Liver (tissue), 9 donors: ENCODE data around the gene CHRNA3. TPM values are rescaled to one million over a fixed set of nuclear protein-coding genes. Genes with fewer than 3 reads are reported as not detected.

ENCODE experiments used
- DNase-seq: peaks from one replicate; pipeline ENCODE4 v3.0.0-alpha.2; 2017; ENCODE audit warnings: low spot score
- H3K27ac ChIP-seq, 2 donors: one replicate each; pipeline ENCODE4 v1.7.0; 2013; ENCODE audit warnings: inconsistent platforms in 2 of 2, low read length in 2 of 2, control low read depth in 1 of 2, low read depth in 1 of 2, mild to moderate bottlenecking in 1 of 2
- H3K27me3 ChIP-seq, 4 donors: one replicate each; pipeline versions ENCODE4 v1.6.1 to v1.7.0; 2013; ENCODE audit warnings: low read length in 3 of 4, inconsistent platforms in 1 of 4, mild to moderate bottlenecking in 1 of 4, moderate library complexity in 1 of 4; ENCODE audit not compliant: control insufficient read depth in 4 of 4, insufficient read depth in 4 of 4
- H3K36me3 ChIP-seq, 4 donors: one replicate each; pipeline versions ENCODE4 v1.6.1 to v1.7.0; 2013; ENCODE audit warnings: low read length in 3 of 4, mild to moderate bottlenecking in 3 of 4, low read depth in 1 of 4, moderate library complexity in 1 of 4; ENCODE audit not compliant: control insufficient read depth in 4 of 4, insufficient read depth in 3 of 4
- H3K4me1 ChIP-seq, 4 donors: one replicate each; pipeline versions ENCODE4 v1.6.1 to v1.7.0; 2013; ENCODE audit warnings: low read length in 3 of 4, mild to moderate bottlenecking in 3 of 4, moderate library complexity in 1 of 4; ENCODE audit not compliant: control insufficient read depth in 4 of 4, insufficient read depth in 4 of 4
- H3K4me3 ChIP-seq, 3 donors: one replicate each; pipeline versions ENCODE4 v1.6.1 to v1.7.0; 2013; ENCODE audit warnings: low read length in 3 of 3, control low read depth in 1 of 3, low read depth in 1 of 3, mild to moderate bottlenecking in 1 of 3
- H3K9ac ChIP-seq, 2 donors: one replicate each; pipeline ENCODE4 v1.7.0; 2013; ENCODE audit warnings: low read length in 2 of 2, mild to moderate bottlenecking in 2 of 2, moderate library complexity in 2 of 2, control low read depth in 1 of 2, low read depth in 1 of 2
- H3K9me3 ChIP-seq, 4 donors: one replicate each; pipeline versions ENCODE4 v1.6.1 to v1.7.0; 2013; ENCODE audit warnings: low read length in 3 of 4; ENCODE audit not compliant: control insufficient read depth in 4 of 4
- EGR1 ChIP-seq, 2 donors: IDR thresholded peaks; 2 replicates each; pipeline ENCODE4 v1.6.1; 2016 to 2018; ENCODE audit warnings: antibody characterized with exemption in 2 of 2, low read depth in 2 of 2
- FOXA1 ChIP-seq: IDR thresholded peaks from 2 replicates; pipeline ENCODE4 v1.6.1; 2016; ENCODE audit warnings: antibody characterized with exemption
- FOXA2 ChIP-seq: IDR thresholded peaks from 2 replicates; pipeline ENCODE4 v1.6.1; 2016; ENCODE audit warnings: antibody characterized with exemption
- GABPA ChIP-seq, 2 donors: IDR thresholded peaks in 1 of 2; conservative IDR thresholded peaks in 1 of 2; 2 replicates each; pipeline ENCODE4 v1.6.1; 2016; ENCODE audit warnings: antibody characterized with exemption in 2 of 2, mild to moderate bottlenecking in 1 of 2, moderate library complexity in 1 of 2
- HNF4A ChIP-seq, 2 donors: conservative IDR thresholded peaks; 2 replicates each; pipeline ENCODE4 v1.6.1; 2016; ENCODE audit warnings: antibody characterized with exemption in 2 of 2, mild to moderate bottlenecking in 2 of 2
- HNF4G ChIP-seq: IDR thresholded peaks from 2 replicates; pipeline ENCODE4 v1.6.1; 2016; ENCODE audit warnings: antibody characterized with exemption
- RAD21 ChIP-seq, 2 donors: IDR thresholded peaks; 2 replicates each; pipeline ENCODE4 v1.6.1; 2016; ENCODE audit warnings: antibody characterized with exemption in 2 of 2, mild to moderate bottlenecking in 2 of 2
- TAF1 ChIP-seq: conservative IDR thresholded peaks from 2 replicates; pipeline ENCODE4 v1.6.1; 2016; ENCODE audit warnings: antibody characterized with exemption, mild to moderate bottlenecking
- YY1 ChIP-seq: IDR thresholded peaks from 2 replicates; pipeline ENCODE4 v1.6.1; 2016; ENCODE audit warnings: antibody characterized with exemption, mild to moderate bottlenecking
- WGBS: extraction: QIAGEN DNeasy Blood & Tissue Kit; methylation state at CpG from one replicate; pipeline ENCODE4 v1.1.7; 2013; 5-methylcytosine and 5-hydroxymethylcytosine counted together
- polyA plus RNA-seq, 2 donors: library from polyadenylated mRNA; stranded (reverse) in 1 of 2; unstranded in 1 of 2; fragments of 200-250 nt in 1 of 2; fragments of >200 nt in 1 of 2; fragmentation: Nextera tagmentation in 1 of 2; extraction: Ambion mirVana in 1 of 2; gene quantifications; one replicate each; pipeline versions ENCODE4 v1.2.1 to v1.2.3, GENCODE V29; 2013 to 2015
- total RNA-seq, 2 donors: library from RNA; depleted of rRNA; stranded (reverse); fragments of >200 nt; gene quantifications; one replicate each; pipeline ENCODE4 v1.2.3, GENCODE V29; 2014
- TF ChIP-seq, protein P1 (sequence below): IDR thresholded peaks from 2 replicates; pipeline ENCODE4 v1.6.1; 2016; ENCODE audit warnings: antibody characterized with exemption
- TF ChIP-seq, protein P2 (sequence below): IDR thresholded peaks from 2 replicates; pipeline ENCODE4 v1.6.1; 2016; ENCODE audit warnings: antibody characterized with exemption
- TF ChIP-seq, protein P3 (sequence below): fragments of 150-350 bp; IDR thresholded peaks from 2 replicates; pipeline ENCODE4 v1.5.1; 2017; ENCODE audit warnings: improper control_type of control experiment, low read depth, low read length; ENCODE audit not compliant: missing input control
- TF ChIP-seq, protein P4 (sequence below): IDR thresholded peaks from 2 replicates; pipeline ENCODE4 v1.6.1; 2016; ENCODE audit warnings: antibody characterized with exemption
- donor health status: healthy.
- donor health status: healthy.
- donor health status: healthy.
- donor health status: healthy.
- donor health status: healthy.

CHRNA3 gene
- total and polyA plus RNA-seq, 4 donors: not detected

DNA sequence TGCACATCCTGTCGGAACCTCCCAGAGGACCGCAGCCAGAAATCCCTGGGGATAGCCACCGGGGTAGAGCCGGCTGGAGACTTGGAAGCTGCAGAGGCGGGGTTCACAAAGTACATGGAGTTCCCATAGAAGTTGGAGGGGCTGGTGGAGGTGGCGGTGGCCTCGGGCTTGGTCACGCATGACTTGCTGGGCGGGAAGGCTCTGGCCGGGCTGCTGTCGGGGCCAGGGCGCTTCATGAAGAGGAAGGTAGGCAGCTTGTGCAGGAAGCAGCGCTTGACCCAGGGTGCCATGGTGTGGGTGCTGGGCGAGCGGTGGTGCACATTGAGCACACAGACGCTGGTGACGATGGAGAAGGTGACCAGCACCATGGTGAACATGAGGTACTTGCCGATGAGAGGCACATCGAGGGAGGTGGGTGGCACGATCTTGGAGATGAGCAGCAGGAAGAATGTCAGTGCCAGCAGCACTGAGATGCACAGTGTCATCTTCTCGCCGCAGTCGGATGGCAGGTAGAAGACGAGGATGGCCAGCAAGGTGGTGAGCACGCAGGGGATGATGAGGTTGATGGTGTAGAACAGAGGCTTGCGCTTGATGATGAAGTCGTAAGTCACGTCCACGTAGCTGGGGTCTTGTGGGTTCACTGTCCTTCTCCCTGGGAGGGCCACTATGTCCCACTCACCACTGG lies 8.4 kb upstream of the CHRNA3 start (continued):
- TF ChIP-seq, protein P1, sequence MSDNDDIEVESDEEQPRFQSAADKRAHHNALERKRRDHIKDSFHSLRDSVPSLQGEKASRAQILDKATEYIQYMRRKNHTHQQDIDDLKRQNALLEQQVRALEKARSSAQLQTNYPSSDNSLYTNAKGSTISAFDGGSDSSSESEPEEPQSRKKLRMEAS: no peak
- no peak for TF ChIP-seq FOXA2
- TF ChIP-seq GABPA (IDR thresholded peaks at IDR 0.05 in 1 of 2, conservative IDR thresholded peaks at IDR 0.05 in 1 of 2): no peak
- no peak for TF ChIP-seq RAD21 (IDR thresholded peaks at IDR 0.05)
- no peak for TF ChIP-seq HNF4A (conservative IDR thresholded peaks at IDR 0.05)

DNA sequence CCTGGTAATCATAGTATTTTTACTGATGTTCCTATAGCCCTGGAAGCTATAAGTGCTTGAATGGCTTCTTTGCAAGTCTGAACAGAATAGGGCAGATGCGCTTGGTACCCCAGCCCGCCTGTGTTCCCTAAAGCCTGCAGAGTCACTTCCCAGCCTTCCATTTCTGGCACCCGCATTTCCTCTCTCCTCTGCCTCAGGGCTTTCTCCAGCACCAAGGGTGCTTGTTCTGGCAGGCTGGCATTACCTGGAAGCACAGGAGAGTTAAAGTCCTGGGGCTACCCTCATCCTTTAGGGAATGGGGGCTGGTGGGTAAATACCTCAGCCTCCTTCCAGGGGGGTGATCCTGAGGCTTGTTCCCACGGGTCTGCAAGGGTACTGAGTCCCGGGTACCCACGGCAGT lies 7.4 kb upstream of the CHRNA3 start:
- H3K27me3 ChIP-seq: peaks cover 0 to 6% (median 0%) of the 10 kb centered on the region in 4 donors
- WGBS: 76% methylated on average over 6 of the region's 6 CpGs
- no peak overlapping the region for H3K9ac ChIP-seq
- TF ChIP-seq EGR1 (IDR thresholded peaks at IDR 0.05; ENCODE audit: low read depth in 2 of 2): no peak
- TF ChIP-seq, protein P2, sequence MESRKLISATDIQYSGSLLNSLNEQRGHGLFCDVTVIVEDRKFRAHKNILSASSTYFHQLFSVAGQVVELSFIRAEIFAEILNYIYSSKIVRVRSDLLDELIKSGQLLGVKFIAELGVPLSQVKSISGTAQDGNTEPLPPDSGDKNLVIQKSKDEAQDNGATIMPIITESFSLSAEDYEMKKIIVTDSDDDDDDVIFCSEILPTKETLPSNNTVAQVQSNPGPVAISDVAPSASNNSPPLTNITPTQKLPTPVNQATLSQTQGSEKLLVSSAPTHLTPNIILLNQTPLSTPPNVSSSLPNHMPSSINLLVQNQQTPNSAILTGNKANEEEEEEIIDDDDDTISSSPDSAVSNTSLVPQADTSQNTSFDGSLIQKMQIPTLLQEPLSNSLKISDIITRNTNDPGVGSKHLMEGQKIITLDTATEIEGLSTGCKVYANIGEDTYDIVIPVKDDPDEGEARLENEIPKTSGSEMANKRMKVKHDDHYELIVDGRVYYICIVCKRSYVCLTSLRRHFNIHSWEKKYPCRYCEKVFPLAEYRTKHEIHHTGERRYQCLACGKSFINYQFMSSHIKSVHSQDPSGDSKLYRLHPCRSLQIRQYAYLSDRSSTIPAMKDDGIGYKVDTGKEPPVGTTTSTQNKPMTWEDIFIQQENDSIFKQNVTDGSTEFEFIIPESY: no peak
- TF ChIP-seq, protein P3, sequence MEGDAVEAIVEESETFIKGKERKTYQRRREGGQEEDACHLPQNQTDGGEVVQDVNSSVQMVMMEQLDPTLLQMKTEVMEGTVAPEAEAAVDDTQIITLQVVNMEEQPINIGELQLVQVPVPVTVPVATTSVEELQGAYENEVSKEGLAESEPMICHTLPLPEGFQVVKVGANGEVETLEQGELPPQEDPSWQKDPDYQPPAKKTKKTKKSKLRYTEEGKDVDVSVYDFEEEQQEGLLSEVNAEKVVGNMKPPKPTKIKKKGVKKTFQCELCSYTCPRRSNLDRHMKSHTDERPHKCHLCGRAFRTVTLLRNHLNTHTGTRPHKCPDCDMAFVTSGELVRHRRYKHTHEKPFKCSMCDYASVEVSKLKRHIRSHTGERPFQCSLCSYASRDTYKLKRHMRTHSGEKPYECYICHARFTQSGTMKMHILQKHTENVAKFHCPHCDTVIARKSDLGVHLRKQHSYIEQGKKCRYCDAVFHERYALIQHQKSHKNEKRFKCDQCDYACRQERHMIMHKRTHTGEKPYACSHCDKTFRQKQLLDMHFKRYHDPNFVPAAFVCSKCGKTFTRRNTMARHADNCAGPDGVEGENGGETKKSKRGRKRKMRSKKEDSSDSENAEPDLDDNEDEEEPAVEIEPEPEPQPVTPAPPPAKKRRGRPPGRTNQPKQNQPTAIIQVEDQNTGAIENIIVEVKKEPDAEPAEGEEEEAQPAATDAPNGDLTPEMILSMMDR: no peak
- TF ChIP-seq, protein P4, sequence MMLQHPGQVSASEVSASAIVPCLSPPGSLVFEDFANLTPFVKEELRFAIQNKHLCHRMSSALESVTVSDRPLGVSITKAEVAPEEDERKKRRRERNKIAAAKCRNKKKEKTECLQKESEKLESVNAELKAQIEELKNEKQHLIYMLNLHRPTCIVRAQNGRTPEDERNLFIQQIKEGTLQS: no peak
- H3K4me3 ChIP-seq: no peak overlapping the region
- H3K27ac ChIP-seq: no peak overlapping the region
- DNase-seq: no peak
- H3K4me1 ChIP-seq: no peaks in the 10 kb centered on the region
- peaks cover 0 to 3% (median under 1%) of the 10 kb centered on the region in 4 donors for H3K9me3 ChIP-seq
- no peaks in the 10 kb centered on the region for H3K36me3 ChIP-seq

DNA sequence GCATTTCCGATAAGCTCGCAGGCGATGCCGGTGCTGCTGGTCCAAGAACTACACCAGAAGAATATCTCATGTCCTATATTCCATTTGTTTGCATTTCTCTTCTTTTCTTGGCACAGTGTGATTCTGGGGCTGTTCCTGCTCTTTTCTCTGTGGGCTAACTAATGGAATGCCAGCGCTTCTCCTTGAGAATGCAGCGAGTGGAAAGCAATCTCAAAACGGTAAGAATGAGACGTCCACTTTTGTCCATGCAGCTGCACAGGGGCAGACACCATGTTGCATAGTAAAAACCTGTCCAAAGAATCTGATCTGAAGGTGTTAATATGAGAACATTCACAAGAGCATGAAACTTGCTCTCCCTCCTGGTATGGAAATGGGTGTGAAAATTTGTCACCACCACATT lies 6.6 kb upstream of the CHRNA3 start:
- Histone ChIP-seq H3K9ac (no peak overlapping the region), H3K4me3 (no peak overlapping the region), H3K4me1 (no peaks in the 10 kb centered on the region), H3K27ac (no peak overlapping the region), H3K36me3 (no peaks in the 10 kb centered on the region), H3K27me3 (peaks cover 0 to 7% (median 1%) of the 10 kb centered on the region in 4 donors), H3K9me3 (no peaks in the 10 kb centered on the region)
- WGBS: 82% methylated on average over 8 of the region's 8 CpGs
- TF ChIP-seq TAF1 (no peak), RAD21 (IDR thresholded peaks at IDR 0.05) (no peak), FOXA2 (no peak), YY1 (no peak), EGR1 (IDR thresholded peaks at IDR 0.05; ENCODE audit: low read depth in 2 of 2) (no peak), FOXA1 (no peak), HNF4G (no peak)
- TF ChIP-seq, protein P1: no peak
- no peak for DNase-seq
